Tibial nerve (tissue), 4 donors: ENCODE data around the gene ZNF740. TPM values are rescaled to one million over a fixed set of nuclear protein-coding genes. Genes with fewer than 3 reads are reported as not detected.
A peak's percentile ranks its signal among the peaks of the same experiment; 100 is the strongest.

Source experiments
- DNase-seq, 2 donors: peaks; one replicate each; pipeline ENCODE4 v3.0.0-alpha.2; 2019; ENCODE audit warnings: low spot score in 2 of 2
- H3K27ac ChIP-seq, 4 donors: fragments of 200-600 bp; sonication (generic) in 3 of 4; one replicate each; pipeline ENCODE4 v1.5.1; 2017 to 2019; ENCODE audit warnings: mild to moderate bottlenecking in 1 of 4
- H3K27me3 ChIP-seq, 2 donors: fragments of 200-600 bp; sonication (generic) in 1 of 2; one replicate each; pipeline versions ENCODE4 v1.5.1 to v1.6.0; 2017 to 2019
- H3K36me3 ChIP-seq, 3 donors: fragments of 200-600 bp; sonication (generic); one replicate each; pipeline ENCODE4 v1.5.1; 2018 to 2019
- H3K4me1 ChIP-seq, 4 donors: fragments of 200-600 bp; sonication (generic) in 3 of 4; one replicate each; pipeline ENCODE4 v1.5.1; 2017 to 2019
- H3K4me3 ChIP-seq, 4 donors: fragments of 200-600 bp; sonication (generic) in 3 of 4; one replicate each; pipeline ENCODE4 v1.5.1; 2017 to 2019; ENCODE audit warnings: mild to moderate bottlenecking in 1 of 4, moderate library complexity in 1 of 4
- H3K9me3 ChIP-seq, 4 donors: fragments of 200-600 bp; sonication (generic) in 3 of 4; one replicate each; pipeline ENCODE4 v1.5.1; 2017 to 2019
- CTCF ChIP-seq, 5 experiments: fragments of 200-600 bp in 3 of 5; fragments of 450-650 bp in 2 of 5; sonication (generic) in 3 of 5; IDR thresholded peaks; one replicate each; pipeline ENCODE4 v1.5.1; 2016 to 2019; ENCODE audit warnings: antibody characterized with exemption in 5 of 5, mild to moderate bottlenecking in 3 of 5, moderate library complexity in 2 of 5
- EP300 ChIP-seq, 2 donors: sonication (generic); formaldehyde crosslinking; IDR thresholded peaks; one replicate each; pipeline ENCODE4 v1.6.1; 2017; ENCODE audit warnings: antibody characterized with exemption in 2 of 2, mild to moderate bottlenecking in 1 of 2
- POLR2A ChIP-seq, 2 donors: fragments of 450-650 bp; IDR thresholded peaks; one replicate each; pipeline ENCODE4 v1.6.1; 2017; ENCODE audit warnings: antibody characterized with exemption in 2 of 2, mild to moderate bottlenecking in 2 of 2, moderate library complexity in 2 of 2
- WGBS, 2 donors: methylation state at CpG; one replicate each; pipeline ENCODE4 v1.1.5; 2018; 5-methylcytosine and 5-hydroxymethylcytosine counted together
- total RNA-seq, 4 donors: library from RNA; depleted of rRNA; stranded (reverse); fragments of >200 nt; gene quantifications; one replicate each; pipeline ENCODE4 v1.1.0, GENCODE V29; 2016

ZNF740 gene
- total RNA-seq, 4 donors from 2014 or later, result 10.2 to 67.7 (median 22.7) TPM

DNA sequence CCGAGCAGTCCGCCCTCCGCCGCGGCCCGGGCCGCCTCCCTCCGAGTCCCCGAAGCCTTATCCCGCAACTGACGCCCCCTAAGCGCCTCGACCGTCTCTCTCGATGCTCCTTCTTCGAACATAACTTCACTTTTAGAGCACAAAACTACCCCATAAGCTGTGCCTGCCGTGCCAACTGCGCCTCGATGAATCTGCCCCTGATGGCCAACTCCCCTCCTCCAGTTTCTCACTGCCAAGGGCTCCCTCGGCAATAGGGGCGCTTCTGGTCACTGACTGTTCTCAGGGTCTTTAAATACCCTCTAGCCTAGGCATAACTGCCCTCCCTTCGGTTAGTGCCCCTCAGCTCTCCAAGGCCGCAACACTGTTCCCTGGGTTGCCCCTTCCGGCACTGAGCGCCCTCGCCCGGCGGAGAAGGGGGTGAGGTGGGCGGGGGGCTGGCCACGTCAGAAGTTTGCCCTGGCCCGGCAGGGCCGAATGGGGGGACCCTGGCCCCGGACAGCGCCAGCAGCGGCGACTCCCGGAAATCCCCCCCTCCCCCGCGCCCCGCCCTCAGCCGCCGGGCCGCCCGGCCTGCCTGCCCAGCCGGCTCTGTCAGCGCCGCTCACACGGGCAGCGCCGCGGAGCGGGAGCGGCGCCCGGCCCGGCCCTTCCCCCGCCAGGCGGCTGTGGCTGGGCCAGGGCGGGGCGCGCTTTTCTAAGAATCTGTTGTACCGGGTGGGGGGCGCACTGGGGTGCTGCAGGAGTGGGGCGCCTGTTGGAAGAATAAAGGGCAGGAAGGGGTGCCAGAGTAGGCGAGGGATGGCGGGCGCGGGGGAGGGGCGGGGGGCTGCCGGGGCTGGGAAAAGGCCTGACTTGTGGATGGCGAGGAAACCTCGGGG, 40.9 kb downstream of the ZNF740 start:
- H3K4me1 ChIP-seq, result peaks cover 5 to 75% (median 63%) of the 10 kb centered on the region in 4 donors
- no peaks in the 10 kb centered on the region for H3K36me3 ChIP-seq
- DNase-seq, result peak in 1 of 2 donors; percentile 39
- H3K4me3 ChIP-seq, result peak overlapping the region; percentile 53 to 78 (median 68)
- TF ChIP-seq CTCF (IDR thresholded peaks at IDR 0.05), result peak; percentile 9 to 29 (median 22)
- peak in 1 of 2 donors; percentile 46 for TF ChIP-seq POLR2A (IDR thresholded peaks at IDR 0.05)
- peak in 1 of 2 donors; percentile 62 for TF ChIP-seq EP300 (IDR thresholded peaks at IDR 0.05)
- 0 to 1% methylated on average over 44 to 51 of the region's 72 CpGs for WGBS, 2 donors
- peak overlapping the region; percentile 92 to 100 (median 96) for H3K27ac ChIP-seq
- no peaks in the 10 kb centered on the region for H3K9me3 ChIP-seq
- no peaks in the 10 kb centered on the region for H3K27me3 ChIP-seq

GRCh38 chr12:53222170-53222721, 41.7 kb downstream of the ZNF740 start:
- Histone ChIP-seq H3K9me3 (no peaks in the 10 kb centered on the region), H3K27me3 (no peaks in the 10 kb centered on the region), H3K4me3 (peak overlapping the region; percentile 53 to 78 (median 68)), H3K36me3 (peaks cover 0 to 7% (median 0%) of the 10 kb centered on the region in 3 donors), H3K4me1 (peaks cover 5 to 70% (median 56%) of the 10 kb centered on the region in 4 donors), H3K27ac (peak overlapping the region; percentile 92 to 100 (median 96))
- 16 to 19% methylated on average over 4 to 5 of the region's 5 CpGs for WGBS, 2 donors
- DNase-seq, result no peak
- no peak for TF ChIP-seq CTCF (IDR thresholded peaks at IDR 0.05)
- TF ChIP-seq POLR2A (IDR thresholded peaks at IDR 0.05), result no peak
- no peak for TF ChIP-seq EP300 (IDR thresholded peaks at IDR 0.05)

GRCh38 chr12:53222806-53223261, 42.3 kb downstream of the ZNF740 start:
- peak overlapping the region; percentile 92 to 100 (median 96) for H3K27ac ChIP-seq
- H3K4me3 ChIP-seq, result no peak overlapping the region
- TF ChIP-seq EP300 (IDR thresholded peaks at IDR 0.05) (no peak), CTCF (IDR thresholded peaks at IDR 0.05) (no peak)
- peaks cover 5 to 64% (median 50%) of the 10 kb centered on the region in 4 donors for H3K4me1 ChIP-seq
- no peaks in the 10 kb centered on the region for H3K27me3 ChIP-seq
- no peak for DNase-seq
- peaks cover 0 to 13% (median 0%) of the 10 kb centered on the region in 3 donors for H3K36me3 ChIP-seq
- H3K9me3 ChIP-seq, result no peaks in the 10 kb centered on the region
- 30 to 36% methylated on average over 4 of the region's 4 CpGs for WGBS, 2 donors

GRCh38 chr12:53223389-53224060, 43.0 kb downstream of the ZNF740 start:
- no peak overlapping the region for H3K4me3 ChIP-seq
- peaks cover 5 to 60% (median 44%) of the 10 kb centered on the region in 4 donors for H3K4me1 ChIP-seq
- H3K27ac ChIP-seq, result peak overlapping the region; percentile 92 to 100 (median 96)
- H3K36me3 ChIP-seq, result peaks cover 0 to 17% (median 0%) of the 10 kb centered on the region in 3 donors
- no peaks in the 10 kb centered on the region for H3K27me3 ChIP-seq
- TF ChIP-seq POLR2A (IDR thresholded peaks at IDR 0.05) (no peak), CTCF (IDR thresholded peaks at IDR 0.05) (no peak), EP300 (IDR thresholded peaks at IDR 0.05) (no peak)
- 4 to 15% methylated on average over 8 to 16 of the region's 16 CpGs for WGBS, 2 donors
- DNase-seq, result peak in 1 of 2 donors; percentile 31
- H3K9me3 ChIP-seq, result no peaks in the 10 kb centered on the region
